HL-60 (cell line): ENCODE measurements around the gene MS4A10.

Experiments
- DNase-seq, 2 experiments: peaks; one replicate each; pipeline ENCODE4 v3.0.0-alpha.2; 2010 to 2020; ENCODE audit warnings: low read depth in 1 of 2, low spot score in 1 of 2
- H3K27ac ChIP-seq: fragments of 250-450 bp; sonication (Bioruptor Pico); replicated peaks from 2 replicates; pipeline ENCODE4 v1.5.1; 2020; ENCODE audit warnings: mild to moderate bottlenecking, moderate library complexity
- H3K27me3 ChIP-seq: fragments of 250-450 bp; sonication (Bioruptor Pico); 2 replicates; pipeline ENCODE4 v1.5.1; 2021; ENCODE audit warnings: mild to moderate bottlenecking, moderate library complexity; ENCODE audit not compliant: insufficient read depth, poor library complexity, severe bottlenecking
- H3K4me3 ChIP-seq: replicated peaks from 2 replicates; pipeline ENCODE4 v1.5.1; 2011; ENCODE audit warnings: mild to moderate bottlenecking, control low read depth, low read length; ENCODE audit not compliant: insufficient read depth
- GABPA ChIP-seq: IDR thresholded peaks from 2 replicates; pipeline ENCODE4 v1.6.1; 2012; ENCODE audit warnings: low read depth
- POLR2AphosphoS5 ChIP-seq: IDR thresholded peaks from 2 replicates; pipeline ENCODE4 v1.6.1; 2012; ENCODE audit warnings: low read depth
- SPI1 ChIP-seq: IDR thresholded peaks from 2 replicates; pipeline ENCODE4 v1.6.1; 2012; ENCODE audit warnings: low read depth, mild to moderate bottlenecking, borderline replicate concordance
- TF ChIP-seq, protein P1 (sequence below): IDR thresholded peaks from one replicate; pipeline ENCODE4 v1.5.1; 2011; ENCODE audit warnings: low read length, control low read depth, inconsistent platforms; ENCODE audit not compliant: insufficient read depth
- TF ChIP-seq, protein P2 (sequence below): IDR thresholded peaks from 2 replicates; pipeline ENCODE4 v1.6.1; 2012; ENCODE audit warnings: low read depth; ENCODE audit not compliant: insufficient replicate concordance

Gene MS4A10

DNA sequence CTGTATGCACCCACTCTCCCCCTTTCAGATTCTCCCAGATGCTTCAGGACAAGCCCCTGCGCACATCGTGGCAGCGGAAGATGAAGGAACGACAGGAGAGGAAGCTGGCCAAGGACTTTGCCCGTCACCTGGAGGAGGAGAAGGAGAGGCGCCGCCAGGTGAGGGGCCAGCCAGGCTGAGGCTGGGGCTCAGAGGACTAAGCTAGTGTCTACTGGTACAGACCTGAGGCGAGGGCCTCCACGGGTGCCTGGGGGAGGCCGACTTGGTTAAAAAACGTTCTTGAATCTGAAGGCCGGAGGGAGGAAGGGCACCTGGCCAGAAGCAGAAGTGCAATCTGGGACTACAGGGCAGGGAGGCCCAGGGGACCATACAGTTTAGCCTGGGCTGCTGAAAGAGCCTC is 62.8 kb downstream of the MS4A10 start:
- TF ChIP-seq SPI1: peak; percentile 32; the same call in 1 of the 2 replicates
- TF ChIP-seq GABPA: no peak
- TF ChIP-seq, protein P1, sequence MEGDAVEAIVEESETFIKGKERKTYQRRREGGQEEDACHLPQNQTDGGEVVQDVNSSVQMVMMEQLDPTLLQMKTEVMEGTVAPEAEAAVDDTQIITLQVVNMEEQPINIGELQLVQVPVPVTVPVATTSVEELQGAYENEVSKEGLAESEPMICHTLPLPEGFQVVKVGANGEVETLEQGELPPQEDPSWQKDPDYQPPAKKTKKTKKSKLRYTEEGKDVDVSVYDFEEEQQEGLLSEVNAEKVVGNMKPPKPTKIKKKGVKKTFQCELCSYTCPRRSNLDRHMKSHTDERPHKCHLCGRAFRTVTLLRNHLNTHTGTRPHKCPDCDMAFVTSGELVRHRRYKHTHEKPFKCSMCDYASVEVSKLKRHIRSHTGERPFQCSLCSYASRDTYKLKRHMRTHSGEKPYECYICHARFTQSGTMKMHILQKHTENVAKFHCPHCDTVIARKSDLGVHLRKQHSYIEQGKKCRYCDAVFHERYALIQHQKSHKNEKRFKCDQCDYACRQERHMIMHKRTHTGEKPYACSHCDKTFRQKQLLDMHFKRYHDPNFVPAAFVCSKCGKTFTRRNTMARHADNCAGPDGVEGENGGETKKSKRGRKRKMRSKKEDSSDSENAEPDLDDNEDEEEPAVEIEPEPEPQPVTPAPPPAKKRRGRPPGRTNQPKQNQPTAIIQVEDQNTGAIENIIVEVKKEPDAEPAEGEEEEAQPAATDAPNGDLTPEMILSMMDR: no peak
- no peak overlapping the region for H3K27ac ChIP-seq
- no peak for DNase-seq
- no peak overlapping the region for H3K4me3 ChIP-seq
- no peaks in the 10 kb centered on the region for H3K27me3 ChIP-seq

DNA sequence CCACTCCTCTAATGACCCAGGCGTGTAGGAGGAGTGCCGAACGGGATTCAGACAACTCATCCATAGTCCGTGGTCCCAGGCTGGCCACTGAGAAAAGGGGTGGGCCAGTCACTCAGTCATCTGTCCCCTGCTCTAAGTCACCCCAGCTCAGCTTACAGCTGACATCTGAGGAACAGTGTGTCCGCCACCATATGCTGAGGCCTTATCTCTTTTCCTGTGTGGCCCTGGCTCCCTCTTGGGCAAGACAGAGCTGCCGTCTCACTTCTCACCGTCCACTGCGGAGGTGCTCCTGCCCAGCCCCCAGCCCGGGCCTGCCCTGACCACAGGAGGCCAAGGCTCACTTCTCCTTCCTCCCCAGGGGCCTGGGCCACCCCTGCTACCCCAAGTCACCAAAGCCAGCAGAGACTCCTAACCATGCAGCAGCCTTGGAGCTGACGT is 63.6 kb downstream of the MS4A10 start:
- no peak for DNase-seq
- TF ChIP-seq, protein P1: no peak
- no peak for TF ChIP-seq SPI1
- no peak for TF ChIP-seq GABPA
- TF ChIP-seq, protein P2, sequence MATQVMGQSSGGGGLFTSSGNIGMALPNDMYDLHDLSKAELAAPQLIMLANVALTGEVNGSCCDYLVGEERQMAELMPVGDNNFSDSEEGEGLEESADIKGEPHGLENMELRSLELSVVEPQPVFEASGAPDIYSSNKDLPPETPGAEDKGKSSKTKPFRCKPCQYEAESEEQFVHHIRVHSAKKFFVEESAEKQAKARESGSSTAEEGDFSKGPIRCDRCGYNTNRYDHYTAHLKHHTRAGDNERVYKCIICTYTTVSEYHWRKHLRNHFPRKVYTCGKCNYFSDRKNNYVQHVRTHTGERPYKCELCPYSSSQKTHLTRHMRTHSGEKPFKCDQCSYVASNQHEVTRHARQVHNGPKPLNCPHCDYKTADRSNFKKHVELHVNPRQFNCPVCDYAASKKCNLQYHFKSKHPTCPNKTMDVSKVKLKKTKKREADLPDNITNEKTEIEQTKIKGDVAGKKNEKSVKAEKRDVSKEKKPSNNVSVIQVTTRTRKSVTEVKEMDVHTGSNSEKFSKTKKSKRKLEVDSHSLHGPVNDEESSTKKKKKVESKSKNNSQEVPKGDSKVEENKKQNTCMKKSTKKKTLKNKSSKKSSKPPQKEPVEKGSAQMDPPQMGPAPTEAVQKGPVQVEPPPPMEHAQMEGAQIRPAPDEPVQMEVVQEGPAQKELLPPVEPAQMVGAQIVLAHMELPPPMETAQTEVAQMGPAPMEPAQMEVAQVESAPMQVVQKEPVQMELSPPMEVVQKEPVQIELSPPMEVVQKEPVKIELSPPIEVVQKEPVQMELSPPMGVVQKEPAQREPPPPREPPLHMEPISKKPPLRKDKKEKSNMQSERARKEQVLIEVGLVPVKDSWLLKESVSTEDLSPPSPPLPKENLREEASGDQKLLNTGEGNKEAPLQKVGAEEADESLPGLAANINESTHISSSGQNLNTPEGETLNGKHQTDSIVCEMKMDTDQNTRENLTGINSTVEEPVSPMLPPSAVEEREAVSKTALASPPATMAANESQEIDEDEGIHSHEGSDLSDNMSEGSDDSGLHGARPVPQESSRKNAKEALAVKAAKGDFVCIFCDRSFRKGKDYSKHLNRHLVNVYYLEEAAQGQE: no peak
- TF ChIP-seq POLR2AphosphoS5: peak; percentile 35; the same call in 1 of the 2 replicates
- H3K4me3 ChIP-seq: no peak overlapping the region
- H3K27ac ChIP-seq: no peak overlapping the region
- H3K27me3 ChIP-seq: no peaks in the 10 kb centered on the region

DNA sequence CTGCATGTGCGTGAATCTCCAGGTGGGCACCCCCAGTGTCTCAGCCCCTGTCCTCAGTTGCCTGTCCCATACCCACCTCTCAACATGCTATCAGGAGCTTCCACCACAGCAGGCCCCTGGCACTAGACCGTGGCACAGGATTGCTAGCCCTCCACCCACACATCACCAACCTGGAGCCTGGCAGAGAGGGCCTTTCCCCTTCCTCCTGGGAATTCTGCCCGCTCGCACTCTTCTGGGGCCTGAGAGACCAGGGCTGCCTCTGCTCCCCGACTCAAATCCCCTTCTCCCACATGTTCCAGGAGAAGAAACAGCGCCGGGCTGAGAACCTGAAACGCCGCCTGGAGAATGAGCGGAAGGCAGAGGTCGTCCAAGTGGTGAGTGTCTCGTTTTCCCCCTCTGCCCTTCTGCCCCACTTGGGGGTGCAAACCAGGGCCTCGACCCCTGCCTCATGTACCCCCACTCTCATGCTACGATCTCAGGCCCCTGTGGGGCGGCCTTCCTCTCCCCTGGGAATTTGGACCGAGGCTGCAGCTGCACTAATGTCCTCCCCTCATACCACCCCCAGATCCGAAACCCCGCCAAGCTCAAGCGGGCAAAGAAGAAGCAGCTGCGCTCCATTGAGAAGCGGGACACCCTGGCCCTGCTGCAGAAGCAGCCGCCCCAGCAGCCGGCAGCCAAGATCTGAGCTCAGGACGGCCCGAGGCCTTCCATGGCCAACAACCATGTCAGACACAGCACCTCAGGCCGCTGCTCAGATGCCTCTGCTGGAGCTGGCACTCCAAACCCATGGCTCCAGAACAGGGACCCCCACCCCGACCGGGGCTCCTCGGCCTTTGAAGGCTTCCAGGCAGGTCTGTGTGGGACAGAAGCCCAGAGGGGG is 64.7 kb downstream of the MS4A10 start:
- no peak for DNase-seq
- no peak overlapping the region for H3K4me3 ChIP-seq
- no peak for TF ChIP-seq SPI1
- TF ChIP-seq GABPA: no peak
- TF ChIP-seq, protein P2: no peak
- TF ChIP-seq, protein P1: no peak
- no peak for TF ChIP-seq POLR2AphosphoS5
- no peak overlapping the region for H3K27ac ChIP-seq
- no peaks in the 10 kb centered on the region for H3K27me3 ChIP-seq
